Liver (tissue), 3 donors: ENCODE data around the gene PPP6R1.

Experiments
- ATF3 ChIP-seq: IDR thresholded peaks from 2 replicates; pipeline ENCODE4 v1.6.1; 2016; ENCODE audit warnings: antibody characterized with exemption
- CTCF ChIP-seq: fragments of 150-350 bp; IDR thresholded peaks from 2 replicates; pipeline ENCODE4 v1.5.1; 2017; ENCODE audit warnings: improper control_type of control experiment, low read depth, low read length; ENCODE audit not compliant: missing input control
- FOXA1 ChIP-seq: IDR thresholded peaks from 2 replicates; pipeline ENCODE4 v1.6.1; 2016; ENCODE audit warnings: antibody characterized with exemption
- GABPA ChIP-seq, 2 donors: IDR thresholded peaks in 1 of 2; conservative IDR thresholded peaks in 1 of 2; 2 replicates each; pipeline ENCODE4 v1.6.1; 2016; ENCODE audit warnings: antibody characterized with exemption in 2 of 2, mild to moderate bottlenecking in 1 of 2, moderate library complexity in 1 of 2
- HNF4A ChIP-seq, 2 donors: conservative IDR thresholded peaks; 2 replicates each; pipeline ENCODE4 v1.6.1; 2016; ENCODE audit warnings: antibody characterized with exemption in 2 of 2, mild to moderate bottlenecking in 2 of 2
- HNF4G ChIP-seq: IDR thresholded peaks from 2 replicates; pipeline ENCODE4 v1.6.1; 2016; ENCODE audit warnings: antibody characterized with exemption
- RAD21 ChIP-seq, 2 donors: IDR thresholded peaks; 2 replicates each; pipeline ENCODE4 v1.6.1; 2016; ENCODE audit warnings: antibody characterized with exemption in 2 of 2, mild to moderate bottlenecking in 2 of 2
- RXRA ChIP-seq, 2 donors: IDR thresholded peaks; 2 replicates each; pipeline ENCODE4 v1.6.1; 2017 to 2018; ENCODE audit warnings: antibody characterized with exemption in 2 of 2, mild to moderate bottlenecking in 1 of 2
- YY1 ChIP-seq: IDR thresholded peaks from 2 replicates; pipeline ENCODE4 v1.6.1; 2016; ENCODE audit warnings: antibody characterized with exemption, mild to moderate bottlenecking
- donor health status: healthy.
- donor health status: healthy.

DNA sequence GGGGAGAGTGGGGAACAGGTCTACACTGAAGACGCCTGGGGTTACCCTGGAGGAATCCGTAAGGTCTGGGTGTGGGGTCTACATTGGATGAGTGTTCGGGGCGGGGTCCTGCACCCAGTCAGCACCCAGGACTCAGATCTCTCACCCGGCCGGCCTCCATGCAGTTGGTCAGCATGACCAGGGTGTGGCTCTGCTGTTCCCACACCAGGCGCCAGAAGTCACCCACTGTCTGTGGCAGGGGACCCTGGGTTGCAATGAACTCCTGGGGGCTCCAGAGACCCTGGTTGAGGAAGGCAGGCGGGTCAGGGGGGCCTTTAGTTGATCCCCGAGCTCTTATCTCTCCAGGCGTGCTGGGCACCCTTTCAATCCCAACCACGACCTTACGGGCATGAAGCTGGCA, 72.7 kb downstream of the PPP6R1 start:
- TF ChIP-seq GABPA (IDR thresholded peaks at IDR 0.05 in 1 of 2, conservative IDR thresholded peaks at IDR 0.05 in 1 of 2) (no peak), CTCF (no peak), RAD21 (IDR thresholded peaks at IDR 0.05) (no peak), HNF4G (no peak), ATF3 (no peak), HNF4A (conservative IDR thresholded peaks at IDR 0.05) (no peak), YY1 (no peak), RXRA (IDR thresholded peaks at IDR 0.05) (no peak), FOXA1 (no peak)
